HG02798 (cell line): ENCODE measurements around the gene CGRRF1.

Experiments used
- ATAC-seq: cut with Tn5 transposase; IDR thresholded peaks from one replicate; pipeline ENCODE4 v1.9.1; 2021; ENCODE audit warnings: mild to moderate bottlenecking; ENCODE audit not compliant: unreplicated experiment, poor library complexity

CGRRF1 gene

GRCh38 chr14:54489318-54489683 lies 20.4 kb upstream of the CGRRF1 start:
- no peak for ATAC-seq

- no peak for ATAC-seq
These were observed 19.8 kb upstream of the CGRRF1 start for GRCh38 chr14:54489731-54490444.

GRCh38 chr14:54490445-54491175 lies 19.1 kb upstream of the CGRRF1 start:
- no peak for ATAC-seq

GRCh38 chr14:54493293-54493692 lies 16.4 kb upstream of the CGRRF1 start:
- ATAC-seq, result no peak

GRCh38 chr14:54497224-54497623 lies 12.5 kb upstream of the CGRRF1 start:
- ATAC-seq, result no peak

- no peak for ATAC-seq
These were observed 11.6 kb upstream of the CGRRF1 start for GRCh38 chr14:54498095-54498531.

GRCh38 chr14:54498579-54498978 lies 11.1 kb upstream of the CGRRF1 start:
- ATAC-seq, result no peak

GRCh38 chr14:54500744-54501143 lies 9.0 kb upstream of the CGRRF1 start:
- no peak for ATAC-seq

GRCh38 chr14:54501480-54501879 lies 8.2 kb upstream of the CGRRF1 start:
- no peak for ATAC-seq

GRCh38 chr14:54502602-54503001 lies 7.1 kb upstream of the CGRRF1 start:
- no peak for ATAC-seq

GRCh38 chr14:54503486-54503885 lies 6.2 kb upstream of the CGRRF1 start:
- no peak for ATAC-seq

GRCh38 chr14:54512393-54512792 lies 2.7 kb downstream of the CGRRF1 start:
- ATAC-seq, result no peak

GRCh38 chr14:54515670-54516069 lies 6.0 kb downstream of the CGRRF1 start:
- ATAC-seq, result no peak

GRCh38 chr14:54516709-54517108 lies 7.0 kb downstream of the CGRRF1 start:
- ATAC-seq, result no peak

- no peak for ATAC-seq
These were observed 14.7 kb downstream of the CGRRF1 start for GRCh38 chr14:54524410-54524809.

GRCh38 chr14:54528973-54529372 lies 19.3 kb downstream of the CGRRF1 start:
- ATAC-seq, result no peak

- ATAC-seq, result no peak
These were observed 20.1 kb downstream of the CGRRF1 start for GRCh38 chr14:54529811-54530210.

- peak; percentile 94 for ATAC-seq
These were observed 22.7 kb downstream of the CGRRF1 start for GRCh38 chr14:54532111-54533012.

GRCh38 chr14:54533100-54533499 lies 23.4 kb downstream of the CGRRF1 start:
- no peak for ATAC-seq

GRCh38 chr14:54535126-54535525 lies 25.4 kb downstream of the CGRRF1 start:
- no peak for ATAC-seq

GRCh38 chr14:54535646-54536045 lies 25.9 kb downstream of the CGRRF1 start:
- no peak for ATAC-seq
